Epithelial cell of esophagus (primary cell): Measurements from ENCODE around the gene PHC3.

Source experiments
- DNase-seq: peaks from one replicate; pipeline ENCODE4 v3.0.0; 2010; ENCODE audit warnings: low read depth
- H3K4me3 ChIP-seq: 2 replicates; pipeline ENCODE4 v1.5.1; 2011; ENCODE audit warnings: mild to moderate bottlenecking, low read length, control low read depth
- CTCF ChIP-seq: IDR thresholded peaks from 2 replicates; pipeline ENCODE4 v1.5.1; 2011; ENCODE audit warnings: low read depth, mild to moderate bottlenecking, low read length, control low read depth, inconsistent platforms; ENCODE audit not compliant: insufficient read depth; ENCODE audit errors: missing control alignments

The PHC3 gene

GRCh38 chr3:170081079-170081741, 100.3 kb downstream of the PHC3 start:
- H3K4me3 ChIP-seq = no peak overlapping the region
- no peak for TF ChIP-seq CTCF

GRCh38 chr3:170080605-170081004, 100.9 kb downstream of the PHC3 start:
- TF ChIP-seq CTCF = no peak
- DNase-seq = no peak
- H3K4me3 ChIP-seq = no peak overlapping the region

More at GRCh38 chr3:170081079-170081741, 100.3 kb downstream of the PHC3 start:
- no peak for DNase-seq

- no peak for DNase-seq
- no peak for TF ChIP-seq CTCF
- no peak overlapping the region for H3K4me3 ChIP-seq
Measured at GRCh38 chr3:170079536-170080165, 101.9 kb downstream of the PHC3 start.

GRCh38 chr3:170078620-170079281, 102.8 kb downstream of the PHC3 start:
- no peak overlapping the region for H3K4me3 ChIP-seq
- TF ChIP-seq CTCF = no peak
- no peak for DNase-seq

- H3K4me3 ChIP-seq = no peak overlapping the region
- TF ChIP-seq CTCF = no peak
- DNase-seq = no peak
Measured at GRCh38 chr3:170077361-170077760, 104.2 kb downstream of the PHC3 start.

GRCh38 chr3:170076715-170077238, 104.8 kb downstream of the PHC3 start:
- H3K4me3 ChIP-seq = no peak overlapping the region
- DNase-seq = no peak
- TF ChIP-seq CTCF = no peak
